ENCODE data around the gene NR2C1.

NR2C1 gene

DNA sequence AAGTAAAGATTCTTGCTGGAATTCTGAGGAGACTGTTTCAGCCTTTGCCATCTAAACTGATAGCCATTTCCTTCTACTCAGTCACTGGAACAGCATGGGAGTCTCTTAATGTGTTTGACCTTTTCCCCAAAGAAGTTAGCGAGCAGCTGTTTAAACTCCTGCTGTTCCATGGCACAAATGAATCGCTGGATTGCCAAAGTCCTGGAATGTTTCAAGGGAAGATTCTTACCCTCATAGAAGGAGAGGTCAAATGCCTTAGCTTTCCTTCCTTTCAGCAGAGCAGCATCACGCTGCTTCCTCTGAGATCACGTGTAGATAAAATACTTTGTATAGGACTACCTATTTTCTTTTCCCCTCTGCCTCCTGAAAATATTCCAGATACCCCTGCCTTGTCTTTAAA lies 10.5 kb upstream of the NR2C1 start:
- DNase-seq: no peak

DNA sequence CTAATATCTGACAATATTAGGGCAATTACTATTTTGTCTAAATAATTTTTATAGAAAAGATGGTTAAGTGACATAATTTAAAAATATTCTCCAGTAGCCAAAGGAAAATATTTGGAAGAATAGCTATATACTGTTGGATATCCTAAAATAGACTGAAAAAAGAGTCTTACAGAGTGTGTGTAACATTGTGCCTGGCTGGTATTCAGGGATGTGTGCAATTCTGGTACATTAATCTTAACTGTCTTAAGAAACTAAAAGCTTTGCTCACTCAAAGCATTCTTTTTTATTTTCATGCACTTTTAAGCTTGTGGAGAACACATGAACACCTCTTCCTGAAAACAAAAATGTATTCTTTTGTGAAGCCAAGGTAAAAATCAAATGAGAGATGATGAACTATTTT lies 10.1 kb upstream of the NR2C1 start:
- DNase-seq: no peak

DNA sequence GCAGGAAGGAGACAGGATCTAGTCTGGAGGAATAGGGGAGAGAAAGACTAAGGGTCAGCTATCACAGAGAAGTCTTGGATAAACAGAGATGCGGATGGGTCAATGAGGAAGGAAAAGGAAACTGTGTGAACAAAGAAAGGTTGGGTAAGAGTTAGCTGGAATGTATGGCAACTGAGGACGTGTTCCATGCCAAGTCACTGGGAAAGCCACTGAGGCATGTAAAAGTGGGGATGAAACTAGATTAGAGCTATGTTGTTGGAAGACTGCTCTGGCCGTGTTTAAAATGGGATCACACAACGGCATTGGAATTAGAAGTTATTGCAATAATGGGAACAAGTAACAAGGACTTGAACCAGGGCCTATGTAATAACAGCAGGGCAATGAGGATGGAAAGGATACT lies 3.9 kb upstream of the NR2C1 start:
- no peak for DNase-seq

DNA sequence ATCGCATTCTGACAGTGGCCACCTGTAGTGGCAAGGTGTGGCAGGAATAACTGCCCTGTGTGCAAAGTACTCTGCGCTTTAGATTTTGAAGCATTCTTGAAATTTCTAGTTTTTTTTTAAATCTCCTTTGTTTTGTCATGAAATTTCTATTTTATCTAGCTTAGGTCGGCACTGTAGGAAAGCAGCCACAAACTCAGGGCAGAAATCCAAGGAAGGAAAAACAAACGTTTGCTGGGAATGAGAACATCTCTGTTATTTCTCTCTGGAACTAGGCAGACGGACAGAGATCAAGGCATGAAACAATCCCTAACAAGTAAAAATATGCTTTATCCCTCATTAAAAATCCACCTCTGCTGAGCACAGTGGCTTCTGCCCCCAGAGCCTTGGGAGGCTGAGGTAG lies 1.3 kb upstream of the NR2C1 start:
- no peak for DNase-seq

DNA sequence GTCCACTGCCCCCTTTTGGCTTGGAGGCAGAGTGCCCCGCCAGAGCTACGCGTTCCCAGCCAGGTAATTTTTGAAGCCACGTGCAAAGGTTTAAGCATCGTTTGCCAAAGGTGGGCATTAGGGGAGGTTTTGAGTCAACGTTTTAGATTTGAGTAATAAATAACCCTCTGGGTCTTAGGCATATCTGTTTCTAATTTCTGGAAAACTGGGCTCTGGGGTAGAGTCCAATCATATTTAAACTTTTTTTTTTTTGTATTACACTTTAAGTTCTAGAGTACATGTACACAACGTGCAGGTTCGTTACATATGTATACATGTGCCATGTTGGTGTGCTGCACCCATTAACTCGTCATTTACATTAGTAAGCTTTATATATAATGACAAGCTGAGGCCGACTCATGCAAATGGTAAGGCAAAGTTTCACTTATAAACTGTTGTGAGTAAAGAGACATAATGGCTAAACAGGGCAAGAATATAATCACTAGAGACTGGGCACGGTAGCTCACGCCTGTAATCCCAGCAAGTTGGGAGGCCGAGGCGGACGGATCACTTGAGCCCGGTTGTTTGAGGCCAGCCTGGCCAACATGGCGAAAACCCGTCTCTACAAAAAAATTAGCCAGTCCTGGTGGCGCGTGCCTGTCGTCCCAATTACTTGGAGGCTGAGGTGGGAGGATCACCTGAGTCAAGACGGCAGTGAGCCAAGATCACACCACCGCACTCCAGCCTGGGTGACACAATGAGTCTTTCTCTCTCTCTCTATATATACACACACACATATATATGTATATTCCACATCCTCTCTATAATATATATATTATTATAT lies 491 bp upstream of the NR2C1 start:
- no peak for DNase-seq

DNA sequence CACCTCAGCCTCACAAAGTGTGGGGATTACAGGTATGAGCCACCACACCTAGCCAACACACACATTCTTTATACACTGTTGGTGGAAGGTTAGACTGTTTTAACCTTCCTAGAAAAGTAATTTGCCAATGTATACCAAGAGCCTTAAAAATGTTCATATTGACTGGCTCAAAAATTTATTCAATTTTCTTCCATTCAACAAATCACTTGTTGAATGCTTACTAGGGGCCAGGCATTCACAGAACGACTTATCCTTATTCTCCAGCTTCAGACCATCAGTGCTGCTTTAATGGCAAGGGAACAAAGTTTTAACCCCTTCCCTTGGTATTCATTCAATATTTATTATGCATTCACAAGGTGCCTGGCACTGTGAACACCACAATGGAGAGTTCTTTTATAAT lies 3.0 kb downstream of the NR2C1 start:
- no peak for DNase-seq

DNA sequence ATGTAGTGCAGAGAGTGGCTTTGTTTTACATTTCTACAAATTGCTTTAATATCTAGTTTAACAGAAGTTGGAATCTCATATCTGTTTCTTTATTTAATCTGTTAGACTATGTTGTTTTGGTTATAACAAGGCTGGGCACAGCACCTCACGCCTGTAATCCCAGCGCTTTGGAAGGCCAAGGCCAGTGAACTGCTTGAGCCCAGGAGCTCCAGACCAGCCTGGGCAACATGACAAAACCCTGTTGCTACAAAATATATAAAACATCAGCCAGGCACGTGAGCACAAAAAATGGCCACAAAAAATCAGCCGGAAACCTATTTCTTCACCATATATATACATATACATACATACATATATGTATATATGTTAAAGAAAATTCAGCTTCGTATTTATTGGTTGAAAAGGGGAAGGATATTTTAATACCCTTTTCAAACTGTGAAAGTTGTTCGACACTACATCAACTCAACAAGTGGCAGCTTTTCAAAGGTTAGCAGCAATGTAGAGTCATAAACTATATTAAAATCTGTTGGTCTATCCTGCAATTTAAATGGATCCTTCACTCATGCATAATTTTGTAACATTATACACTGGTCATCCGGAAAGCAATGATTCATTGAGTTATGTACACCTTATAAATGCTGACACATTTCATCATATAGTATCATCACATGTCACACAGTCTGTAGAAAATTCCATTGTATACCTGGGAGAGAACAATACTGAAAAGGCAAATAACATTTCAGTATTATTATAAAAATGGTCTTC lies 7.1 kb downstream of the NR2C1 start:
- no peak for DNase-seq

DNA sequence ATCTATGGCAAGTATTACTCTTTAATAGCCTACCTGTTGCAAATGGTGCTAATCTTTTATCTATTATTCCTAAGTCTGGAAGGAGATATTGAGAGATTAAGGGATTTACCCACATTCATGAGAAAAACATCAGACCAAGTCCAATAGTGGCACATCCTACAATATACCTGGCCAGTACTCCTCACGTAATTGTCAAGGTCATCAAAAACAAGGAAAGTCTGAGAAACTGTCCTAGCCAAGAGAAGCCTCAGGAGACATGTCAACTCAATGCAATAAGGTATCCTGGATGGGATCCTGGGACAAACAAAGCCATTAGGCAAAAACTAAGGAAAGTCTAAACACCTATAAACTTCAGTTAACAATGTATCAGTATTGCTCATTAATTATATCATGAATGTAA lies 12.5 kb downstream of the NR2C1 start:
- DNase-seq: no peak

DNA sequence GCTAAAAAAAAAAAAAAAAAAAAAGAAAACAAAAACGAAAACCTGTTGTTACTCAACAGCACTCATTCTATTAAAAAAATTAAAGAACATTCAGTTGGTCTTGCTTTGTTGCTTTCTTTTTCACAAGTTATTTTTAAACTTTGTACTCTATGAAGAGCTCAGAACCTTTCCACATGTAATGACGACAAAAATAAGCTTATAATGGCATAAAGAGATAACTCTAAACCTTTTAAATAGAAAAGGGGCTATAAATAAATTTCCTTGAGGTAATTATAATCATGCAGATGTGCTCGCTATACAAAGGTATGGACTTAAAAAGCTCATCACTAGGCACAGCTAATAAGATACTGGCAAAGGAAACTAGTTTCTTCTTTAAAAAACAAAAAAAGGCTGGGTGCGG lies 13.4 kb downstream of the NR2C1 start:
- DNase-seq: no peak

DNA sequence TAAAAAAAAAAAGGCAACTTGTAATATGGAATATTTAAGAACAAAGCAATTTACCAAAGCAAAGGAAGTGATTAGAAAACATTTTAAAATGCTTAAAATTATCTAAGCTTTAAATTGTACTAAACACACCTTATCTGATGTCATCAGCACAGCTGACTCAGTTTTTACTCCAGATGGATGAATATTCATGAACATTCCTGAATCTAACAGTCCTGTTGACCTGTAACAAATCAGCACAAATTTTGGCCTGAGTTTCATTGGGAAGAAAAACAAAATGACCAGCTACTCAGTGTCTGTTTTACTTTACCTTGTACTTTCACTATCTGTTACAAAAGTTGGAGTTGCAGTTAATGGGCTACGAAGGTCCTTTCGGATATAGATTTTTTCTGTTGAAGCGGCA lies 16.0 kb downstream of the NR2C1 start:
- DNase-seq: no peak

DNA sequence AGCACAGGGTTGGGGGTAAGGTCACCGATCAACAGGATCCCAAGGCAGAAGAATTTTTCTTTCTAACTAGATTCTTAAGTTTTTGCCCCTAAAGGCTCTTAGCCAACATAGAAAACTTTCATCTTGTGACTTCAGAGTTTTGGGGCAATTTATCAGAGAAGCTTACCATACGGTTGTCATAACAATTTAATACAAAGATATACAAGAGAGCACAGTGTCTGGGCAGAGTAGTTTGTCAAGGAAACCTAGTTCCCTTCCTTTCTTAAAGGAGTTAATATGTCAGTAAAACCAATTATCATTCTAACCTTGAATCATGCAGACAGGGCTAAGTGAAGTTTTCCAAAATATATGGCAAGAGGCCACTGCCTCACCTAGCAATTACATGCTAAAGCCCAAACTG lies 18.4 kb downstream of the NR2C1 start:
- no peak for DNase-seq

DNA sequence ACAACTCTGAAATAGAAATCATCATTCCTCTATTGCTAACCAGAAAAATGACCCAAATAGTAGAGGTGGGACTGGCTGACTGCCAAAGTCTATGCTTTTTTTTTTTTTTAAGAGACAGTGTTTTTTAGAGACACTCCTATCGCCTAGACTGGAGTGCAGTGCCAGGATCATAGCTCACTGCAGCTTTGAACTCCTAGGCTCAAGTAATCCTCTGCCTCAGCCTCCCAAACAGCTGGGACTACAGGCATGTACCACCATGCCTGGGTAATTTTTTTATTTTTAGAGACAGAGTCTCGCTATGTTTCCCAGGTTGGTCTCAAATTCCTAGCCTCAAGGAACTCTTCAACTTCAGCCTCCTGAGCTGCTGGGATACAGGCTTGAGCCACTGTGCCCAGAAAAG lies 19.2 kb downstream of the NR2C1 start:
- no peak for DNase-seq

DNA sequence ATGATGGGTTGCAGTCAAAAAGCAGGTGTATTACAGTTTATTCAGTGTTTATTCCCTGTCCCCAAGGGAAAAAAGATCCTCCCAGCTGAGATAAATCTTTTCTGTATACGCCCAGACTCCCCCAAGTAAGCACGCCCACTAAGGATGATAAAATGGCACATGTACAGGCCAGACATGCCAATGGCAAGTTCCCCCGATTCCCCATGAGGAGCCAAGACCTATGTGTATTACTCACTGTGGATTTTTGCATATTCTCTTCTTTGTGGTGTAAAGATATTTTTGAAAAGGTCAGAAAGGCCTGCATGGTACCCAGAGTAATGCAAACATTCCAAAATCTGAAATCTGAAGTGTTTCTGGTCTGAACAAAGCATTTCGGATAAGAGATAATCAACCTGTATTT lies 22.2 kb downstream of the NR2C1 start:
- no peak for DNase-seq

DNA sequence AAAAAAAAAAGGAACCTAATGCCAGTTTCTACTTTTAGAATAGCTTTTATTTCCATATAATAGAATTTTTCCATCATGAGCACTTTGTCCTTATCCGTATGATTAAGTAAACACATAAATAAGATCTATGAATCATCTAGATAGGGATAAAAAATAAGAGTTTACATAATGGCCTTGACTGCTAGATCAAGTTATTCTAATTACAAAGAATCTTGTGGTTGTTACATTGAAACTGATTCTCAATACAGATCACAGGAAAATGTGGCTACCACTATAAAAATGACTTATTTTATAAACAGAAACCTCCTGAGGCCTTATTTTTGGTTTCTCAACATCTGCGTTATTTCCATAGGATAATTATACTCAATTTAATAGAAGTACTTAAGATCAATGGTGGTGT lies 35.5 kb downstream of the NR2C1 start:
- no peak for DNase-seq

DNA sequence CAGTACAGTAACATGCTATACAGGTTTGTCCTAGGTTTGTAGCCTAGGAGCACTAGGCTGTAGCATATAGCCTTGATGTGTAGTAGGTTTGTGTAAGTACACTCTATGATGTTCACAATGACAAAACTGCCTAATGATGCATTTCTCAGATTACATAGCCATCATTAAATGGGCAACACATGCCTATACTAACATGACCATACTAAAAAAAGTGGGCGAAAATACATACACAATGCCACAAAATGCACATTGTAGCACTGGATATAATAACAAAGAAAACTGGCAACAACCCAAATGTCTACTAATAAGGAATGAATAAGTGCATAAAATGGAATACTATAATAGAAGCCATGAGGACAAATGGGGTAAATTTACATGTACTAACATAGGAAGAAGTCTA lies 38.7 kb downstream of the NR2C1 start:
- no peak for DNase-seq

DNA sequence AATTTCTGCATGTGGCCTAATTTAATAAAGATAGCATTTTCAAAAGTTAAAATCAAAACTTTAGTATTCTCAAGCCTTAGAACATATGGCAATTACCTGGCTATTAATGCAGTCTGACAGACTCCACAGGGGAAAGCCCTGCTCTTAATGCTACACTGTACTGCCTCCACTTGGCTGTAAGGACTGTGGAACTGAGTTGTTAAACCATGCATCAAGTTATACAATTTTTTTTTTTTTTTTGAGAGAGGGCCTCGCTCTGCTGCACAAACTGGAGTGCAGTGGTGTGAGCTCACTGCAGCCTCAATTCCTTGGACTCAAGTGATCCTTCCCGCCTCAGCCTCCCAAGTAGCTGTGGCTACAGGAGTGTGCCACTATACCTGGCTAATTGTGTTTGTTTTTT lies 50.9 kb downstream of the NR2C1 start:
- DNase-seq: no peak

DNA sequence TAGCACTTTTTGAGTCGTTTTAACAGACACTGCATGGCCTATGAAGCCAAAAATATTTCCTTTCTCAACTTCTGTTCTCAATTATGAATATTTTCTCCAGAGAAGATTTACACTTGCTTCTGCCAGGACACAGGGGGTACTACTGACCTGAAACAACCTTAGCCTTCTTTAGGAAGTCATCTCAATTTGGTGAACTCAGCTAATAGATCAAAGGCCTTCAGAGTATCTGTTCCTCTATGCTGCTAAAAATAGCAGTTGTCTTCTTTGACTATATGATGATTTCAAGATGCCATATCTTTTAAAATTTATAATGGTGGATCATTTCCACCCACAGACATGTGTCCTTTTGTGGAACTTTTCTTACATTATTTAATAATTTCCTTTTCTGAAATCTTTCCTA lies 55.9 kb downstream of the NR2C1 start:
- no peak for DNase-seq

DNA sequence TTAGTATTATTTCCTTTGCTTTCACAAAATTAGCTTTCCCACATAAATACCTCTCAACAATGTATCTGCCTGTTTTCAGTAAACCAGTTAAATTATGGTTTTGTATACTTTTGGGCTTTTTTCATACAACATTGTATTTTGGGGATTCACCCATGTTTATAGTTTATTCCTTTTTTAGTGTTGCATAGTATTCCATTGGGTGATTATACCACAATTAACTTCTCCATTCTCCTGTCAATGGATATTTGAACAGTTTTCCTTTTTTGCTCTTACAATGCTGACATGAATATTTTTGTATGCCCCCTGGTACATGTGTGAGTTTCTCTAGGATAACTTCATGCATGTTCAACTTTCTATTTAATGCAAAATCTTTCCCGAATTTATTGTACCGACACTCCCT lies 57.3 kb downstream of the NR2C1 start:
- no peak for DNase-seq

DNA sequence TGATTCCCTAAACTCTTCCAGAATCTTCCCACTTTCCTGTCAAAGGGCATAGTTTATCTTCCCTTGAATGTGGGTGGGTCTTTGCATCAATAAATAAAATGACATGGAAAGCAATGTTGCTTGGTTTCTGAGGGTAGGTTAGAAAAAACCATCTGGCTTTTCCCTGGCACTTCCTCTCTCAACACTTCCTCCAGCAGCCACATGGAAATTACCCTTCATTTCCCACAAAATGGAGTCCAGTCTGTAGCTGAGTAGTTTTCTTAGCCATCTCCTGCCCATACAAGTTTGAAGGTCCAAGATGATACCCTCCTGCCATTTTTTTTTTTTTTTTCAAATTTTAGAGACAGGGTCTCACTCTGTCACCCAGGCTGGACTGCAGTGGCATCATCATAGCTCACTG lies 58.9 kb downstream of the NR2C1 start:
- no peak for DNase-seq

DNA sequence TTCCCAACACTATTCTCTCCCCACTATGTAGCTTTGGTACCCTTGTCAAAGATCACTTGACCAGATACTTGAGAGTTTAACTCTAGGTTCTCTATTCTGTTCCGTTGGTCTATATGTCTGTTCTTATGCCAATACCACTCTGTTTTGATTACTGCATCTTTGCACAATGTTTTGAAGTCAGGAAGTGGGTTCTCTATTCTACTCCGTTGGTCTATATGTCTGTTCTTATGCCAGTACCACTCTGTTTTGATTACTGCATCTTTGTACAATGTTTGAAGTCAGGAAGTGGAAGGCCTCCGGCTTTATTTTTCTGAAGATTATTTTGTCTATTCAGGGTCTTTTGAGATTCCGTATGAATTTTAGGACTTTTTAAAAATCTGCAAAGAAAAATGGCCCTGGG lies 67.2 kb downstream of the NR2C1 start:
- no peak for DNase-seq

DNA sequence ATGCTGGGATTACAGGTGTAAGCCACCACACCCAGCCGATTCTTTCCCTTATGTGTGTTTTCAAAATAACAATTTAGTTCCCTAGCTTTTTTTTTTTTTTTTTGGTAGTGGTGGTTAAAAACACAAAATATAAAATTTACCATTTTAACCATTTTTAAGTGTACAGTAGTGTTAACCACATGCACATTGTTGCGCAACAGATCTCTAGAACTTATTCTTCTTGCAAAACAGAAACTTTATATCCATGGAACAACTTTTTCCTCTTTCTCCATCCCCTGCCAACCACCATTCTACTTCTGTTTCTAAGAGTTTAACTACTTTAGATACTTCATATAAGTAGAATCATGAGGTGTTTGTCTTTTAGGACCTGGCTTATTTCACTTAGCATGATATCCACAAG lies 68.8 kb downstream of the NR2C1 start:
- DNase-seq: no peak

DNA sequence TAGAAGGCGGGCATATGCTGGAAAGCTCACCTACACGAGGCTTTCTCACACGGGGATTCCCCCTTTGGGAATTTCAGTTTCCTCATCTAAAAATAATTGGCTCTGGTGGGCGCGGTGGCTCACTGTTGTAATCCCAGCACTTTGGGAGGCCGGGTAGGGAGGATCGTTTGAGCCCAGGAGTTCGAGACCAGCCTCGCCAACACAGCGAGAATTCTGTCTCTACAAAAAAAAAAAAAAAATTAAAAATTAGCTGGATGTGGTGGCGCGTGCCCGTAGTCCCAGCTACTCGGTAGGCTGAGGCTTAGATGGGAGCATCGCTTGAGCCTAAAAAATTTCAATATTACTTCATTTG lies 69.5 kb downstream of the NR2C1 start:
- DNase-seq: no peak

DNA sequence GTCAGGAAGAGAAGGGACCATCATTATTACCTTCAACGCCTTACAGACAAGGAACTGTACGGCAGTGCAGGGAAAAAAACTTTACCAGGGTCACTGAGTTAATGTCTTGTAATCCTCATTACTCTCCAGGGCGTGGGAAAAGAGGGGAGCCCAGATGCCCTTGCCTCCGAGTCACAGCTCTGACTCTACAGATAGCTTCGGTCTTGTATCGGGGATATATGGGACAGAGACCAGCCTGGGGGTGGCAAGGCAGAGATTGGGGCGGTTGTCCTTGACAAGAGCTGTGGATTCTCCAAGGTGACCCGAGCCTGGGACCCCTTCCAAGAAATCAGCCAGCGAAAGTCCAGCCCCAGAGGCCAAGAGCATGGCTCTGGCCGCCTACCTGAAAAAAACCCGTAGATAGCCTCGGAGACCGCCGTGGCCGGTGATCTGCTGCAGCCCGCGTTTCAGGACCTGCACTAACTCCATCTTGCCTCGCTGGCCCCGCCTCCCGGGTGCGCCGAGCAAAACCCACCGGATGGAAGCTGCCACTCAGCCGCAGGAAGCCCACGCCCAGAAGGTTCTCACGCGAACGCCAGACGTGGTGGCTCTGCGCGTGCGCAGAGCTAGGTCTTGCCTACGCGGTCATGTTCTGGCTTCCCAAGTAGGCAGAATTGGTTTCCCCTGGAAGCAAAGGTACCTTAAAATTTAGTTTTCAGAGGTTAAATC lies 70.1 kb downstream of the NR2C1 start, which contains the start of gene NDUFA12:
NDUFA12 (minus strand) TSS at position 485 of the 708 bp plus-strand sequence; CDS start at position 468, 17 bp downstream.
- peak; percentile 63 to 68 for DNase-seq

DNA sequence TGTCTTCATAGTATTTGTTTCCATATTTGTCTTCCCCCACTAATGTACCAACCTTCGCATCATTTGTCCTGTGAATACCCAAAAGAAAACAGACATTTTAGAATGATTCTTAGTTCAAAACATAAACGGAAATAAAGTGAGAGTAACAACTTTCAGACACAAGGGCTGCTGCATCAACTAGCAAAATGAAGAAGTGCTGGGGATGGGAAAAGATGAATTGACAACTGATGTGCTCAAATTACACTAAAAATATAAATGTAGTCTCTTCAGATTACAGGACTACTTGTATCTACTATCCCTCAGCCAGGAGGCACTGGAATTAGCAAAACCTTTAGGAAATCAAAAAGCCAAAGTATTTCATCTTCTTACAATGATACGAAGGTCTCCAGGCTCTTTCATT lies 70.7 kb downstream of the NR2C1 start:
- no peak for DNase-seq
